PC-3 (cell line): ENCODE results near the gene SEC63. TPM values are rescaled to one million over a fixed set of nuclear protein-coding genes. Genes with fewer than 3 reads are reported as not detected.

Experiments
- ATAC-seq: fragments of 200-7000 bp; cut with Tn5 transposase; 2 replicates; pipeline ENCODE4 v1.9.1; 2020; ENCODE audit warnings: mild to moderate bottlenecking, moderate library complexity
- BruUV-seq: library from RNA; stranded (reverse); fragments of 400-500 nt; replicated peaks from 2 replicates; lab custom pipeline; 2021; lab: Mats Ljungman, UMichigan
- CTCF ChIA-PET: fragments of 300-600 bp; sonication (Branson Sonifier 250); formaldehyde crosslinking; loops from one replicate; lab custom pipeline; 2022; ENCODE audit warnings: antibody characterized with exemption; lab: Charles Lee
- POLR2A ChIA-PET: fragments of 300-600 bp; sonication (Branson Sonifier 250); formaldehyde crosslinking; loops from one replicate; lab custom pipeline; 2022; ENCODE audit warnings: antibody characterized with exemption; ENCODE audit not compliant: unreplicated experiment; lab: Charles Lee
- DNase-seq: peaks from one replicate; pipeline ENCODE4 v3.0.0-alpha.2; 2015
- H2AFZ ChIP-seq: fragments of 300-600 bp; sonication (generic); 2 replicates; pipeline ENCODE4 v1.6.0; 2016; ENCODE audit warnings: antibody characterized with exemption, low read length
- H3F3A ChIP-seq: fragments of 300-600 bp; sonication (generic); one replicate; pipeline ENCODE4 v1.6.0; 2017; ENCODE audit warnings: antibody characterized with exemption, low read length, control low read depth, mild to moderate bottlenecking; ENCODE audit not compliant: unreplicated experiment
- H3K27ac ChIP-seq: fragments of 300-600 bp; sonication (generic); 2 replicates; pipeline ENCODE4 v1.5.1; 2016; ENCODE audit warnings: mild to moderate bottlenecking, low read length
- H3K27me3 ChIP-seq: fragments of 300-600 bp; sonication (generic); 2 replicates; pipeline ENCODE4 v1.6.1; 2016; ENCODE audit warnings: low read length, mixed read lengths
- H3K36me3 ChIP-seq: fragments of 300-600 bp; sonication (generic); 2 replicates; pipeline ENCODE4 v1.6.1; 2016; ENCODE audit warnings: low read depth, mixed run types, low read length, mixed read lengths
- H3K4me1 ChIP-seq: fragments of 300-600 bp; sonication (generic); 2 replicates; pipeline ENCODE4 v1.5.1; 2016; ENCODE audit warnings: low read length; ENCODE audit not compliant: insufficient read depth
- H3K4me2 ChIP-seq: fragments of 300-600 bp; sonication (generic); 2 replicates; pipeline ENCODE4 v1.6.0; 2016; ENCODE audit warnings: low read length
- H3K4me3 ChIP-seq: fragments of 300-600 bp; sonication (generic); 2 replicates; pipeline ENCODE4 v1.5.1; 2016; ENCODE audit warnings: mild to moderate bottlenecking, low read length, mixed read lengths
- H3K79me2 ChIP-seq: fragments of 300-600 bp; sonication (generic); 2 replicates; pipeline ENCODE4 v1.6.1; 2017; ENCODE audit warnings: low read length, mixed read lengths
- H3K9ac ChIP-seq: fragments of 300-600 bp; sonication (generic); 2 replicates; pipeline ENCODE4 v1.6.0; 2016; ENCODE audit warnings: mild to moderate bottlenecking, low read length
- H3K9me2 ChIP-seq: fragments of 300-600 bp; sonication (generic); replicated peaks from 2 replicates; pipeline ENCODE4 v1.6.1; 2016; ENCODE audit warnings: mixed run types, low read length, mixed read lengths
- H3K9me3 ChIP-seq: fragments of 300-600 bp; sonication (generic); 2 replicates; pipeline ENCODE4 v1.6.1; 2016; ENCODE audit warnings: low read length, mixed read lengths
- H4K20me1 ChIP-seq: fragments of 300-600 bp; sonication (generic); 2 replicates; pipeline ENCODE4 v1.6.1; 2016; ENCODE audit warnings: low read length, mixed read lengths
- EZH2 ChIP-seq: fragments of 300-600 bp; sonication (generic); IDR thresholded peaks from one replicate; pipeline ENCODE4 v1.6.1; 2017; ENCODE audit warnings: antibody characterized with exemption, mild to moderate bottlenecking, low read length; ENCODE audit not compliant: unreplicated experiment
- EZH2phosphoT487 ChIP-seq: fragments of 300-600 bp; sonication (generic); IDR thresholded peaks from 2 replicates; pipeline ENCODE4 v1.6.1; 2018; ENCODE audit warnings: mild to moderate bottlenecking, antibody characterized with exemption, low read length, borderline replicate concordance
- intact Hi-C: fragments of 100-400 bp; cut with micrococcal nuclease; formaldehyde crosslinking; loops from 2 replicates; pipeline ENCODE4 v1.9.0; 2023
- total RNA-seq: library from RNA; depleted of rRNA; stranded (reverse); fragments of >200 nt; gene quantifications from 2 replicates; pipeline ENCODE4 v1.2.3, GENCODE V29; 2014
- TF ChIP-seq, protein P1 (sequence below): fragments of 300-600 bp; sonication (generic); conservative IDR thresholded peaks from 2 replicates; pipeline ENCODE4 v1.5.1; 2017; ENCODE audit warnings: antibody characterized with exemption, low read depth, mild to moderate bottlenecking, low read length

Gene SEC63
- total RNA-seq, 1 experiment from 2014 or later, result 12.2 TPM

- no peaks in the 10 kb centered on the region for H3K9me2 ChIP-seq
- TF ChIP-seq EZH2, result no peak
- no peak overlapping the region for H3K4me2 ChIP-seq
- H4K20me1 ChIP-seq, result no peaks in the 10 kb centered on the region
- ChIA-PET CTCF (no interaction called here), POLR2A (no interaction called here)
- BruUV-seq, result no TSS peak
- DNase-seq, result no peak
- H3K36me3 ChIP-seq, result no peaks in the 10 kb centered on the region
- H3K27me3 ChIP-seq, result no peaks in the 10 kb centered on the region
- no peak for ATAC-seq
- H3K4me1 ChIP-seq, result peaks cover 17% of the 10 kb centered on the region
- H3F3A ChIP-seq, result no peaks in the 10 kb centered on the region
- H3K9ac ChIP-seq, result no peak overlapping the region
- H3K27ac ChIP-seq, result no peak overlapping the region
- no peaks in the 10 kb centered on the region for H3K9me3 ChIP-seq
- no peak overlapping the region for H2AFZ ChIP-seq
- intact Hi-C loops, result loop anchor here (10.0 kb wide), 1 partner anchor 525 kb away; no protein-coding TSS in a partner anchor
- H3K79me2 ChIP-seq, result no peaks in the 10 kb centered on the region
- no peak overlapping the region for H3K4me3 ChIP-seq
Measured at GRCh38 chr6:107970255-107970654, 12.2 kb upstream of the SEC63 start.

DNA sequence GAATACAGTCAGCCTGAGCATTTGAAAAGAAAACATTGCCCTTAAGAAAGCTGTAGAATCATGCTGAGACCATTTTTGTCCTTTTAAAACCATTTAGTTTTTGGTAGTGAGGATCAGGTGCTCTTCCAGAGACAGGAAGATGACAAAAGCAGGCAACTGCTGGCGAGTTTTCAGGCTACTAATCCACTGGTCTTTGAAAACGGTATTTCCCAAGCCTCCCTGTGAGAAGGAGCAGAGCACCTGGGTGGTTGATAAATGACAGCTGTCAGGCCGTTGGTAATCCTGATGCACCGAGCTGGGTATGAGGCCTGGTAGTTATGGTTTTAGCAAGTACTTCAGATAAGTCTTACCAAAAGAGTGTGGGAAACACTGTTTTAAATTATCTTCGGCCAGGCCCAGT is 10.1 kb upstream of the SEC63 start:
- ChIA-PET POLR2A (no interaction called here), CTCF (no interaction called here)
- Histone ChIP-seq H4K20me1 (no peaks in the 10 kb centered on the region), H3K4me2 (no peak overlapping the region), H3K9me3 (no peaks in the 10 kb centered on the region), H3F3A (no peaks in the 10 kb centered on the region), H3K9me2 (no peaks in the 10 kb centered on the region), H3K4me3 (no peak overlapping the region), H3K36me3 (no peaks in the 10 kb centered on the region), H3K79me2 (no peaks in the 10 kb centered on the region), H3K4me1 (peaks cover 27% of the 10 kb centered on the region), H2AFZ (no peak overlapping the region), H3K27me3 (no peaks in the 10 kb centered on the region), H3K9ac (no peak overlapping the region), H3K27ac (no peak overlapping the region)
- intact Hi-C loops, result no loop called here
- ATAC-seq, result no peak
- BruUV-seq, result no TSS peak
- DNase-seq, result no peak
- TF ChIP-seq, protein P1, sequence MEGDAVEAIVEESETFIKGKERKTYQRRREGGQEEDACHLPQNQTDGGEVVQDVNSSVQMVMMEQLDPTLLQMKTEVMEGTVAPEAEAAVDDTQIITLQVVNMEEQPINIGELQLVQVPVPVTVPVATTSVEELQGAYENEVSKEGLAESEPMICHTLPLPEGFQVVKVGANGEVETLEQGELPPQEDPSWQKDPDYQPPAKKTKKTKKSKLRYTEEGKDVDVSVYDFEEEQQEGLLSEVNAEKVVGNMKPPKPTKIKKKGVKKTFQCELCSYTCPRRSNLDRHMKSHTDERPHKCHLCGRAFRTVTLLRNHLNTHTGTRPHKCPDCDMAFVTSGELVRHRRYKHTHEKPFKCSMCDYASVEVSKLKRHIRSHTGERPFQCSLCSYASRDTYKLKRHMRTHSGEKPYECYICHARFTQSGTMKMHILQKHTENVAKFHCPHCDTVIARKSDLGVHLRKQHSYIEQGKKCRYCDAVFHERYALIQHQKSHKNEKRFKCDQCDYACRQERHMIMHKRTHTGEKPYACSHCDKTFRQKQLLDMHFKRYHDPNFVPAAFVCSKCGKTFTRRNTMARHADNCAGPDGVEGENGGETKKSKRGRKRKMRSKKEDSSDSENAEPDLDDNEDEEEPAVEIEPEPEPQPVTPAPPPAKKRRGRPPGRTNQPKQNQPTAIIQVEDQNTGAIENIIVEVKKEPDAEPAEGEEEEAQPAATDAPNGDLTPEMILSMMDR, result no peak
- TF ChIP-seq EZH2 (no peak), EZH2phosphoT487 (no peak)

- Histone ChIP-seq H2AFZ (no peak overlapping the region), H3K36me3 (no peaks in the 10 kb centered on the region), H3K4me1 (peaks cover 27% of the 10 kb centered on the region), H3K4me3 (no peak overlapping the region), H3K79me2 (no peaks in the 10 kb centered on the region), H4K20me1 (no peaks in the 10 kb centered on the region), H3K9ac (peak overlapping the region; percentile 23), H3K9me2 (no peaks in the 10 kb centered on the region), H3F3A (no peaks in the 10 kb centered on the region), H3K9me3 (no peaks in the 10 kb centered on the region), H3K27ac (peak overlapping the region; percentile 81), H3K27me3 (no peaks in the 10 kb centered on the region), H3K4me2 (peak overlapping the region; percentile 68; the same call in 1 of the 2 replicates)
- intact Hi-C loops, result no loop called here
- DNase-seq, result peak; percentile 79
- no TSS peak for BruUV-seq
- ChIA-PET CTCF (interaction anchor here (0.6 kb wide), 1 partner anchor 92 kb away, joined by 10 read pairs; no protein-coding TSS in a partner anchor), POLR2A (no interaction called here)
- ATAC-seq, result peak; percentile 47
- TF ChIP-seq EZH2phosphoT487 (no peak), EZH2 (no peak)
- TF ChIP-seq, protein P1, result no peak
Measured at GRCh38 chr6:107965746-107966145, 7.7 kb upstream of the SEC63 start.
